Inflammatory macrophage treated with lipopolysaccharide for 1 hour (primary cell): ENCODE results near the gene CREB3.

ENCODE experiments used
- DNase-seq, 2 donors: peaks; one replicate each; pipeline ENCODE4 v3.0.0-alpha.2; 2020 to 2022

CREB3 gene

GRCh38 chr9:35732185-35732799 is at the start of gene CREB3, which contains the start of gene TLN1:
Gene CREB3 (plus strand): TSS chr9:35732666. CDS start chr9:35732773, 107 bp downstream.
Gene TLN1 (minus strand): TSS chr9:35732195. CDS start chr9:35725694, 6,501 bp downstream.
- DNase-seq: peak; percentile 99 to 100

GRCh38 chr9:35683323-35683722 is 49.1 kb upstream of the CREB3 start:
- DNase-seq: no peak

GRCh38 chr9:35684921-35685320 is 47.5 kb upstream of the CREB3 start:
- no peak for DNase-seq

GRCh38 chr9:35685506-35685905 is 47.0 kb upstream of the CREB3 start:
- no peak for DNase-seq

- DNase-seq: no peak
These were observed 46.0 kb upstream of the CREB3 start for GRCh38 chr9:35686222-35687203.

- no peak for DNase-seq
These were observed 45.2 kb upstream of the CREB3 start for GRCh38 chr9:35687306-35687705.

- no peak for DNase-seq
These were observed 44.4 kb upstream of the CREB3 start for GRCh38 chr9:35687972-35688557.

- peak; percentile 58 to 60 for DNase-seq
These were observed 43.6 kb upstream of the CREB3 start for GRCh38 chr9:35688558-35689541.

GRCh38 chr9:35689542-35690293 is 42.7 kb upstream of the CREB3 start, which contains the start of gene TPM2:
Gene TPM2 (minus strand): TSS chr9:35689925. CDS start chr9:35689817, 108 bp downstream.
- no peak for DNase-seq

- DNase-seq: no peak
These were observed 42.2 kb upstream of the CREB3 start for GRCh38 chr9:35690294-35690613.

GRCh38 chr9:35690614-35691333 is 41.7 kb upstream of the CREB3 start:
- peak; percentile 20 to 33 for DNase-seq

GRCh38 chr9:35691334-35691650 is 41.2 kb upstream of the CREB3 start:
- peak; percentile 29 to 30 for DNase-seq

- DNase-seq: no peak
These were observed 40.6 kb upstream of the CREB3 start for GRCh38 chr9:35691757-35692301.

- DNase-seq: no peak
These were observed 36.5 kb upstream of the CREB3 start for GRCh38 chr9:35695943-35696401.

GRCh38 chr9:35696520-35697215 is 35.8 kb upstream of the CREB3 start:
- DNase-seq: peak in 1 of 2 donors; percentile 38

GRCh38 chr9:35697486-35697885 is 35.0 kb upstream of the CREB3 start:
- no peak for DNase-seq

- no peak for DNase-seq
These were observed 34.2 kb upstream of the CREB3 start for GRCh38 chr9:35698231-35698630.

- DNase-seq: no peak
These were observed 32.4 kb upstream of the CREB3 start for GRCh38 chr9:35700031-35700430.

GRCh38 chr9:35700942-35701341 is 31.5 kb upstream of the CREB3 start:
- DNase-seq: no peak

GRCh38 chr9:35702696-35703095 is 29.8 kb upstream of the CREB3 start:
- peak in 1 of 2 donors; percentile 34 for DNase-seq
